ENCODE data around the gene SUPT6H. TPM values are rescaled to one million over a fixed set of nuclear protein-coding genes. Genes with fewer than 3 reads are reported as not detected.

The SUPT6H gene
- total and polyA plus RNA-seq, 9 of the 15 experiments (the other 6 are each of a cell fraction or from before 2014, with no cell fraction given) = 1.7 to 77.7 (median 49.2) TPM

- peak within 1 kb of the TSS; percentile 79 to 93 for H3K9ac ChIP-seq (ENCODE audit: insufficient read depth in 1 of 2, low read depth in 2 of 2, low read length in 2 of 2)
- intact Hi-C loops (cut with micrococcal nuclease) (loop anchor here (1.0 to 2.0 kb wide), 2 partner anchors 8 to 65 kb away; partner anchors contain the start of gene RPL23A), in situ Hi-C loops (cut with MboI) (no loop called here)
- H3K36me3 ChIP-seq (ENCODE audit: control insufficient read depth, insufficient read depth, low read length) = no peaks in the 10 kb centered on the region
- H4K20me1 ChIP-seq (replicated peaks; ENCODE audit: control insufficient read depth, insufficient read depth, low read length) = no peaks in the 10 kb centered on the region
- H3K4me1 ChIP-seq (replicated peaks in 1 of 2; ENCODE audit: control insufficient read depth in 2 of 2, insufficient read depth in 2 of 2, low read length in 2 of 2) = peaks cover 14 to 34% of the 10 kb centered on the region in 2 experiments
- CTCF ChIA-PET (ENCODE audit: low intra/inter-chr PET ratio) = no interaction called here
- H2AFZ ChIP-seq (ENCODE audit: low read depth, low read length) = peak within 1 kb of the TSS; percentile 85
- peak within 1 kb of the TSS; percentile 88 for H3K27ac ChIP-seq (ENCODE audit: extremely low read depth, low read depth, low read length)
- peak within 1 kb of the TSS; percentile 71 for H3K4me3 ChIP-seq
- DNase-seq (ENCODE audit: extremely low read depth in 1 of 4, low spot score in 3 of 4) (peak; percentile 72 to 81 (median 78)), FAIRE-seq (no peak), ATAC-seq (peak; percentile 50)
- H3K9me1 ChIP-seq (ENCODE audit: control insufficient read depth, insufficient read depth, low read length) = no peaks in the 10 kb centered on the region
- H3K79me2 ChIP-seq (ENCODE audit: control insufficient read depth, insufficient read depth, low read length) = peaks cover 13% of the 10 kb centered on the region
- 0 out of 2 replicates have a peak, but pooled peaks cover 2% of the 10 kb centered on the region for H3K9me3 ChIP-seq (replicated peaks; ENCODE audit: control insufficient read depth, insufficient read depth, low read depth, low read length)
- 0 out of 5 replicates have a peak, but pooled peaks cover 0 to 11% of the 10 kb centered on the region in 2 experiments for H3K27me3 ChIP-seq (ENCODE audit: control insufficient read depth in 2 of 2, insufficient read depth in 2 of 2, low read length in 2 of 2)
- WGBS (ENCODE audit: insufficient coverage, low coverage, missing lambda C conversion rate) = 1% methylated on average over 20 of the region's 20 CpGs
- POLR2A ChIA-PET = interaction anchor here (0.6 to 8.7 kb wide), 20 partner anchors 8 to 170 kb away, joined by 3 to 133 read pairs (median 6); partner anchors contain the start of genes RPL23A and TRAF4
- no TSS peak for BruUV-seq (replicated peaks)
- peak within 1 kb of the TSS; percentile 99 for H3K4me2 ChIP-seq (ENCODE audit: insufficient read depth, low read length)
- TF ChIP-seq MTA1 (IDR thresholded peaks at IDR 0.05; ENCODE audit: borderline replicate concordance) (no peak), CXXC5 (CRISPR knock-in tag; IDR thresholded peaks at IDR 0.05) (peak; percentile 7; the same call in 1 of the 2 replicates), POLR2AphosphoS5 (IDR thresholded peaks at IDR 0.05; ENCODE audit: control insufficient read depth, insufficient read depth, low read depth, low read length) (peak; percentile 52; the same call in 1 of the 2 replicates), EGR1 (conservative IDR thresholded peaks at IDR 0.05) (peak; percentile 86), ZNF398 (CRISPR knock-in tag; IDR thresholded peaks at IDR 0.05) (no peak), ZSCAN29 (IDR thresholded peaks at IDR 0.05) (0 out of 2 replicates have a peak, but pooled peaks have one; percentile 29), MYC (IDR thresholded peaks at IDR 0.05; ENCODE audit: low read depth, low read length) (no peak), MYC (CRISPR knock-in tag; IDR thresholded peaks at IDR 0.05; ENCODE audit: borderline replicate concordance, low read depth) (peak; percentile 76; the same call in 1 of the 2 replicates), LARP7 (IDR thresholded peaks at IDR 0.05) (0 out of 2 replicates have a peak, but pooled peaks have one; percentile 61), NR2C1 (IDR thresholded peaks at IDR 0.05) (no peak), NR2C1 (tag; IDR thresholded peaks at IDR 0.05) (0 out of 2 replicates have a peak, but pooled peaks have one; percentile 8), CREB1 (IDR thresholded peaks at IDR 0.05) (no peak), CREB1 (CRISPR knock-in tag; IDR thresholded peaks at IDR 0.05) (peak; percentile 23; the same call in 1 of the 2 replicates), CEBPB (tag; IDR thresholded peaks at IDR 0.05) (no peak), E4F1 (CRISPR knock-in tag; IDR thresholded peaks at IDR 0.05; ENCODE audit: borderline replicate concordance) (no peak), RCOR1 (IDR thresholded peaks at IDR 0.05; ENCODE audit: borderline replicate concordance in 1 of 2, low read depth in 2 of 2, low read length in 2 of 2) (no peak), PHB2 (IDR thresholded peaks at IDR 0.05; ENCODE audit: low read depth) (peak; percentile 39; the same call in 1 of the 2 replicates), ZBTB12 (CRISPR knock-in tag; IDR thresholded peaks at IDR 0.05) (no peak), HNRNPLL (IDR thresholded peaks at IDR 0.05; ENCODE audit: low read depth, low read length, poor library complexity, severe bottlenecking) (peak; percentile 67)
These were observed 49.7 kb downstream of the SUPT6H start, which contains the start of gene PROCA1 for GRCh38 chr17:28711723-28712031. Gene PROCA1 (minus strand): TSS chr17:28711888. CDS start chr17:28711660, 228 bp downstream.

All from K562 (cell line).